ENCODE data around the gene INTS14.
"Not testable (repeated sequence)": the region's sequence is repeated elsewhere in the genome, so short reads cannot be mapped to it uniquely, and the experiment has no call there.

INTS14 gene

DNA sequence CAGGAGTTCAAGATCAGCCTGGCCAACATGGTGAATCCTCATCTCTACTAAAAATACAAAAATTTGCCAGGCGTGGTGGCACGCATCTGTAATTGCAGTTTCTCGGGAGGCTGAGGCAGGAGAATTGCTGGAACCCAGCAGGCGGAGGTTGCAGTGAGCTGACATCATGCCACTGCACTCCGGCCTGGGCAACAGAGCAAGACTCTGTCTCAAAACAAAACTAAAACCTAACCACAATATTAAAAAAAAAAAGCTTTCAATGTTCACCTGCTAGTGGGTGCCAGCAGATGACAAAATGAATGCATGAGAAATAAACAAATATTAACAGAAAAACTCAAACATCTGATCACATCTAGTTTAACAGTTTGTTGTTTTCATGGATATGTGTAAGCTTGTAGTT, 19.8 kb upstream of the INTS14 start:
- DNase-seq, result no peak

GRCh38 chr15:65629548-65629947, 18.6 kb upstream of the INTS14 start:
- no peak for DNase-seq

- DNase-seq, result no peak
Observed at GRCh38 chr15:65626856-65627255, 15.9 kb upstream of the INTS14 start.

- DNase-seq, result no peak
Observed at GRCh38 chr15:65623103-65623502, 12.2 kb upstream of the INTS14 start.

DNA sequence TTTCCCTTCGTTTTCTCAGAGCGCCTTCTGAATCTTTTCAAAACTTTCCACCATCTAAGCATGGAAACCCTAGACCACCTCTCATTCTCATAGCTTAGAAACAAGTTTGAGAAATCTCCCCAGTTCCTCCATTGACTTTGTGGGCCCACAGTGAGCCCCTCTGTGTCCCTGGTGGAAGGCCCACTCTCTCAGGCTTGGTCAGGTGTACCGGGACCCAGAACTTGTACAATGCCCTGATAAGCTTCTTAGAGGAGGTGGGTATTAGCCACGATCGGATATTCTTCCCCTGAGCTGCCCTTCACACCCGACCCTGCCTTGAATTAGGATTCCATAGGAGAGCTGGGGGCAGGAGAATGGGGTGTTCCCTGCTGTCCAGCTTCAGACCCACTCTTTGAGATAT, 10.7 kb upstream of the INTS14 start, which contains the start of gene SLC24A1:
Gene SLC24A1 (plus strand): TSS at position 301 of the 400 bp plus-strand sequence. CDS start 2,143 bp downstream, outside the sequence.
- no peak for DNase-seq

DNA sequence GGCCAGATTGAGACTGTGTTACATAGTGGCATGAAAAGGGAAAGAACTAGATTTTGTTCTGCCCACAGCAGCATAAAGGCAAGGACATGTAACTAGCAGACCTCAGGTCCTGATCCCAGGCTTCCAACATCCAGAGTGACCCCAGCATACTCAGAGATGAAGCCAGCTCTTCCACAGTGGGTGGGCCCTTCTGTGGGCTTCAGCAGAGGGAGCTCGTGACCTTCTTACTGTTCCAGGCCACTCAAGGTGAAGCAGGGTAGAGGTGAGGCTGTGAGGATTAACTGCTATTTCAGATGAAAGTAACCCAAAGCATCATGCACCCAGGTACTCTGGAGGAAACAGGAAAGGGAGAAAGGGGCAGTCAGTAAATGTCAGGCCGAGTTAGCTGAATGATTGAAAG, 9.9 kb upstream of the INTS14 start:
- DNase-seq, result no peak

DNA sequence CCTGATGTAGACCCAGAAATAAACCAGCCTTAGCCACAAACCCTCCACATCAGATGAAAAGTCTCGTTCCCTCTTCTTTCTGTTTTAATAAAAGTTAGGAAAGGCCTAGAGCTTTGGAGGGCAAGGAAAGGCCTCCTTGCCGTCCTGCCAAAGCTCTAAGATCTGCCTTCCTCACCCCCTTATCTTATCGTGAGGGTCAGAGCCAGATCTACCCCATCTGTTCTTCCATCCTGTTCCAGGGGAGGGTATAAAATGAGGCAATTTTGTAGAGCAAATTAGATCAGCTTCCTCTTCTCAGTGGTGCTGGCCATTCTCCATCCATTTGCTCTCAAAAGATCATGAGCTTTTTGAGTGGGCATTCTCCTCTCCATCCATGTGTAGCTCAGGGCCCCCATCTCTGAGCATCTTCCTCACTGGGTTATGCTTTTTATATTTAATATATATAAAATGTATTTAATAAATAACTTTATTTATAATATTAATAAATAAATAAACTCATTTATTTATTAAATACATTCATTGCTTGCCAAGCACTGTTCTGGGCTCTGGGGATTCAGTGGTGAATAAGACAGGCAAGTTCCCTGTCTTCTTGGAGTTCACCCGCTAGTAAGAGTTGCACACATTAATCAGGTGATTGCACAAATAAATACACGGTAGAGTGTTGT, 8.8 kb upstream of the INTS14 start:
- no peak for DNase-seq

DNA sequence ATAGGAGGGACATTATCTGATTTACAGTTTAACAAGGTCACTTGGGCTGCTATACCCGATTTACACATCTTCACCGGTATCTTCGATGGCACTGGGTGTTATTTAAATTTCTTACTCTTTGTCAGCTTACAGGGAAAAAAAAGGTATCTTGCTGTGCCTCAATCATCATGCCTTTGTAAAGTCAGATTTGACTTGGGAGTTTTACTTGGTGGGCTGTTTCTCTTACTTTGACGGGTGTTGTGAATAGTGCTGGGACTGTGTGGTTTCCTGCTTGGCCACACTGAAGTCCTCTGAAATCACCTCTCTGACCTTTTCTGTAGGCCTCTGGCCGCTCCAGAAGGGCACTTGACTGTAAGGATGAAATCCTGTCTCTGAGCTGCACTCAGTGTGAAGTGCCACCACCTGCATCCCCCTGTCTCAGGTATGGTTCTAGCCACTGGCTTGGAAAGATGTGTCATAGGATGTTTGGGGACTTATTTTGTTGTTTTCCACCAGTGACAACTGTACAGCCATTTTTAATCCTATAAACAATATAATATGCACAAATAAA, 7.7 kb upstream of the INTS14 start:
- DNase-seq, result no peak

DNA sequence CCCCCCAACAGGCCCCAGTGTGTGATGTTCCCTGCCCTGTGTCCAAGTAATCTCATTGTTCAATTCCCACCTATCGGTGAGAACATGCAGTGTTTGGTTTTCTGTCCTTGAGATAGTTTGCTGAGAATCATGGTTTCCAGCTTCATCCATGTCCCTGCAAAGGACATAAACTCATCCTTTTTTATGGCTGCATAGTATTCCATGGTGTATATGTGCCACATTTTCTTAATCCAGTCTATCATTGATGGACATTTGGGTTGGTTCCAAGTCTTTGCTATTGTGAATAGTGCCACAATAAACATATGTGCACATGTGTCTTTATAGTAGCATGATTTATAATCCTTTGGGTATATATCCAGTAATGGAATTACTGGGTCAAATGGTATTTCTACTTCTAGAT, 5.0 kb upstream of the INTS14 start:
- DNase-seq, result not testable (repeated sequence)

DNA sequence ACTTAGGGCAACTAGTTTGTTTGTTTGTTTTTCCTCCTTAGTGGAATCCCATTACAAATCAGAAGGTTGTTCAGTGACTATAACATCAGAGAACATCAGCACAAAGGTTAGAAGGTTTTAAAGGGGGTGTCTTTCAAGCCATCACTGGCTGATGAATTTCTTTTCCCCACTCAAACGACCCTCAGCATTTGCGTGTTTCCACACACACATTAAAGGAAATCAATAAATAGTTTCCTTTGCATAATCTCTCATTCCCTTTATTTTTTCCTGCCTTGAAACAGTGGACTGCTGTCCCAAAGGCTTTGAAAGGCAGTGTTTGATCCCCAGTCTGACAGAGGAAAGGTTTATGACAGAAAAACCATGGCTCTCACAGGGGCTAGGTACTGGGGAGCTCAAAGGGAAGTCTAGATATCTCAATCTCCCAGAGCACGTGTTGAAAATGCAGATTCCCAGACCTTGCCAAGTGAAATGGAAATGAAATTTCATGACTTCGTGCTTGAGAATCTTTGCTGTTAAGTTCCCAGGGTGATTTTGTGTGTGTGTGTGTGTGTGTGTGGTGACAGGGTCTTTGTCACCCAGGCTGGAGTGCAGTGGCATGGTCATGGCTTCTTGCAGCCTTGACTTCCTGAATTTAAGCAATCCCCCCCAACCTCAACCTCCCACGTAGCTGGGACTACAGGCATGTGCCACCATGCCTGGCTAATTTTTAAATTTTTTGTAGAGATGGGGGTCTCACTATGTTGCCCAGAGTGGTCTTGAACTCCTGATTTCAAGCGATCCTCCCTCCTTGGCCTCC, 2.2 kb upstream of the INTS14 start:
- no peak for DNase-seq

- DNase-seq, result no peak
Observed at GRCh38 chr15:65612616-65612946, 1.6 kb upstream of the INTS14 start.

DNA sequence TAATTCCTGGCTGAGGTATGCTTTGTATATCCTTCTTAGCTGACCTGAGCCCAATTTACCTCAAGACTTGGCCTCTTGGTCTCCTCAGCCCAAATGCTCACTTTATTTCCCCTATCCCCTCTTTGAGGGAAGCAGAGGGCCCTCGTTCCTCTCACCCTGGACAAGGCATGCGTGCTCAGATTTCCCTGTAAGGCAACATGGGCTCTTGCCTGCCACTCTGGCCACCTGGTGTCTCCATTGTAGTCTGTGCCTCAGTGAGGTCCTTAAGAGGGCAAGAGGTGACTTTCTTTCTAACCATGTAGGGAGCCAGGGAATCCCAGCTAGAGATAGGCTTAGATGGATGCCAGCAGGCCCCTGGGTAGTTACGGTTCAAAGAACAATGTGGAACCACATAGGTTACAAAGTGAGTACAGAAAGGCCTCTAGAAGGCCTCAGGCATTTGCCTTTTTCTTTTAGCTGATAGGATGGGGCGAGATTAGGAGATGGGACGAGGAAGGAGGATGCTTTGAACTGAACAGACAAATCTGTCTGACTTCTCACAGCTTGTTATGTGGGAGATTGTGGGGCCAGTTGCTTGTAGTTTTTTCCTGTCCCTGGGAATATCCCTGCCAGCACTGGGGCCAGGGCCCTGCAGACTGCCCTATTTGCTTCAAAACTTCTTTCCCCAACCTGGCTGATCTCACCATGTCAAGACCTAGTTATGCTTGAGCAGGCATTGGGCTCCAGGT, 1.1 kb upstream of the INTS14 start:
- no peak for DNase-seq

GRCh38 chr15:65603559-65603958, 7.4 kb downstream of the INTS14 start:
- DNase-seq, result no peak

DNA sequence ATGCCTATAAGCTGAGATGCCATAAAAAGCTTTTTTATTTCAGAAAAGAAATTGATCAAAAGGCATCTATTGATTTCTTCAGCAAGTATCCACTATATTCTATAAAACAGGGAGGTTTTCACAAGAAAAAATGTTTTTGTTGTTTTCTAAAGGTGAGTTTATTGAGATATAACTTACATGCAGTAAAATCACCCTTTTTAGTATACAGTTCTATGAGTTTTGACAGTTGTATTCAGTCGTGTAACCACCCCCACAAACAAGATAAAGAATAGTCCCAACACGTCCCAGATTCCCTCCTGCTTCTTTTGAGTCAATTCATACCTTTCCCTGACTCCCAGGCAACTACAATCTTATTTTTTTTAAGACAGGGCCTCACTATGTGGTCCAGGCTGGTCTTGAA, 7.8 kb downstream of the INTS14 start:
- DNase-seq, result no peak

GRCh38 chr15:65599677-65600076, 11.3 kb downstream of the INTS14 start:
- DNase-seq, result no peak

GRCh38 chr15:65598468-65598867, 12.5 kb downstream of the INTS14 start:
- no peak for DNase-seq

DNA sequence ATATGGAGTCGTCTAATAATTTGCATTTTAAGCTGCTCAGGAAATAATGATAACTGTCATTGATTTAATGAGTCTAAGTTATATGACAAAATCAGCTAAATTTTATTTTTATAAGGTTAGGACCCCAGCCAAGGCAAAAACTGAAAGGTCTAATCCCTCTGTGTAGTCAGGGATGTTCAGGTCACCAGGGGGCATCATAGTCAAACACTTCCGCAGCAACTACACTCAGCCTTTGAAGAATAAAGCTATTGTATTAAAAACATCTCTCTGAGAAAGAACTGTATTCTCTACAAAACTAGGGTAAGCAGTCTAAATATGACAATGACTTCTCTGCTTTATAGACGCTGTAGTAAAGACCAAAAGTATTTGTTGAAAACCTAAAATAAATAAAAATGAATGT, 15.0 kb downstream of the INTS14 start:
- DNase-seq, result no peak

- no peak for DNase-seq
Observed at GRCh38 chr15:65587094-65587493, 23.8 kb downstream of the INTS14 start.

DNA sequence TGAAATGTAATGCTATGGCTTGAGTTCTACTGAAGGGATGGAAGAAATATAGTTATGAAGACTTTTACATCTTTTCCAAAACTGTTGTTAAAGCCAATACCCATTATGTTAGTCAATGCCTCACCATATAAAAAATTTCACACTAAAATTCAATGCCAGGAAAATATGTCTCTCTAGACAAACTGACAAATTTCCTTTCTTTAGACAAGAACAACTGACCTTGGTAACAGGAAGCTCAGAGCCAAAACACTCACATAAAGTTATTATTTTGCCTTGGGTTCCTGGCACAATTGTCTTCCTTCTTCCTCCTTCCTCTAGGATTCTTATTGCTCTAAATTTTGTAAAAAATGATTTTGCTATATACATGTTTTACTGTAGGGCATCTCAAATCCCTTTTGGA, 26.7 kb downstream of the INTS14 start:
- no peak for DNase-seq

DNA sequence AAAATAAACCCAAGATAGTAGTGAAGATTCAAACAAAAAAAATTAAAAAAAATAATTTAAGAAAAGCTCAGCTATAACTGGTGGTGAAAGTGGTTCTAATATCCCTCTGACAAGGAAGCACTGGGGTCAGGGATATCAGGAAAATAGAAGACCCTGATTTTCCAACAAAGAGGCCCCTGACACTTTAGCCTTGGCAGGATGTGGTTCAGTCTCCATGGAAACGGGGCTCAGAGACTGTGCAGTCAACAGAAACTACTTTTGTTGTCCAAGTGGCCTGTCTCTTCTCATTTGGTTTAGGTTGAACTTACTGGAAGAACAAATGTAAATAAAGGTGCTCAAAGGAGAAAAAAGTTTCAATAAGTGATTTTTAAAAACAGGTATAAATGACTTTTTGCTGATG, 27.2 kb downstream of the INTS14 start:
- DNase-seq, result peak; percentile 66

- DNase-seq, result peak; percentile 62
Observed at GRCh38 chr15:65580287-65580686, 30.6 kb downstream of the INTS14 start.

GRCh38 chr15:65579762-65580161, 31.2 kb downstream of the INTS14 start:
- DNase-seq, result no peak

GRCh38 chr15:65578904-65579728, 31.8 kb downstream of the INTS14 start:
- DNase-seq, result no peak

All from islet precursor cell (in vitro differentiated cells).